Mesenteric fat pad (tissue), 1 donor: ENCODE measurements around the gene CALD1. TPM values are rescaled to one million over a fixed set of nuclear protein-coding genes. Genes with fewer than 3 reads are reported as not detected.

Experiments used
- DNase-seq: peaks from one replicate; pipeline ENCODE4 v3.0.0-alpha.2; 2020; ENCODE audit warnings: low spot score
- total RNA-seq: library from RNA; stranded (reverse); fragmentation: NEBNext Ultra II Directional; extraction: Animal tissue kit (Norgen Biotek cat#: 25700); gene quantifications from one replicate; pipeline ENCODE4 v1.2.1, GENCODE V29; 2021
- donor health status: DM: yes; HTN: yes; CAD: no.

The CALD1 gene
- total RNA-seq, 1 donor from 2014 or later: 227 TPM

- no peak for DNase-seq
Observed at GRCh38 chr7:134787720-134788119, 8.3 kb downstream of the CALD1 start.

DNA sequence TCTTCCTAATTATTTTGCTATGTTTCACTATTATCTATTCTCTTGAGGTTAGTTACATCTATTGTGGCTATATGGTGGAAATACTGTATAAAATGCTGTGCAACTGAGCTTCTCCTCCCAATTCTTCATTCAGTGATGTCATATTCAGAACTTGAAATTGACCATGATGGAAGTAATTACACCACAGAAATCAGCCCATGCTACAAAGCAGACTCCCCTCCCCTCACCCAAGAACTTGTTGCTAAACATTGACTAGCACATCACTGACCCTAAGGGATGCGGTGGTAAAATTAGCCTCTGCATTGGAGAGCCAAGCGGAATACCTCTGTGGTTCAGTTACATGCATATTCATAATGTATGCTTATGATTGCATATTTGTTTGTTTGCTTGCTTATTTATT, 8.8 kb downstream of the CALD1 start:
- no peak for DNase-seq

DNA sequence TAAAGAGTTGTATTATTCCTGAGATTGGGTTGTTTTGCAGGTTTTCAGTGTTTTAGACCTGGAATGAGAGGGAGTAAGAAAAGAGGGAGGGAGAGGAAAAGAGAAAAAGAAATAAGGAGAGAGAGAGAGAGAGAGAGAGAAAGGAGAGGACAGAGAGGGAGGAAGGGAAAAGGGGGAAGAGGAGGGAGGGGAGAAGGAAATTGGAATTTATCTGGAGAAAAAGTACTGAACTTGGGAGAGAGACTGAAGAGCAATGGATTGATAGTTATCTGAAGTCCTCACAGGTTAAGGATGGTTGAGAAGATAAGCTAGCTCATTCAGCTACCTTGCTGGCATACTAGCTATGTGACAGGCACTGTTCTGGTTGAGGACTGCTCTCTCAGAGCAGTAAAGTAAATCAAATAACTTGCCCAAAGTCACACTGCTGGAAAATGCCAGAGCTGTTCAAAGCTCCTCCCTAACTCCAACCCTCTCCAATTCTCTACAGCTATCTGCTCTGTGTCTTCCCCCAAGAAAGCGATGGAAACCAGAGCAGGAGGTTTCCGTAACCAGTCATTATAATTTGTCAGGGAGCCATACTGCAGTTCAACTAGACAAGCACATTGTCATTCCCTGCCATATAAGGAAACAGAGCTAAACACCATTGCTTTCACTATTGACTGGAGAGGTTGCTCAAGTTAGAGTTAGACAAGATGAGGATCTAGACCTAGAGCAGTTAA, 10.7 kb downstream of the CALD1 start:
- no peak for DNase-seq

GRCh38 chr7:134792968-134793367, 13.5 kb downstream of the CALD1 start:
- DNase-seq: no peak

GRCh38 chr7:134795231-134795630, 15.8 kb downstream of the CALD1 start:
- DNase-seq: no peak

- no peak for DNase-seq
Observed at GRCh38 chr7:134798155-134798554, 18.7 kb downstream of the CALD1 start.

DNA sequence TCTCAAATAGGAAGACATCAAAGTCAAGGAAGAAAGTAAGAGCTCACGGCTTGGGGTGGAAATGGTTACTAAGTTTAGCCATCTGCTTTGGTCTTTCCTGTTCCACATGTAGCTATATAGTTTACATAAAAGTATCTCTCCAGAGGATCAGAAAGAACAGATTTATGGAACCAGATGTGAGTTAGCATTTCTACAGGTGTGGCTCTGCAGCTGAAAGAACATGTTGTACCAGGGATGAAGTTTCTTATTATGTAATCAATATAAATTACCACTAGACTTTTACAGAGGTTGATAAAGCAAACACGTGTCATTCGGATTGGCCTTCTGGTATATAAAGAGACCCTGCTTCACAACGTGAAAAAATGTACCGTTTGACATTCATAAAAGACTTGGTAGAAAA, 19.9 kb downstream of the CALD1 start:
- DNase-seq: no peak

DNA sequence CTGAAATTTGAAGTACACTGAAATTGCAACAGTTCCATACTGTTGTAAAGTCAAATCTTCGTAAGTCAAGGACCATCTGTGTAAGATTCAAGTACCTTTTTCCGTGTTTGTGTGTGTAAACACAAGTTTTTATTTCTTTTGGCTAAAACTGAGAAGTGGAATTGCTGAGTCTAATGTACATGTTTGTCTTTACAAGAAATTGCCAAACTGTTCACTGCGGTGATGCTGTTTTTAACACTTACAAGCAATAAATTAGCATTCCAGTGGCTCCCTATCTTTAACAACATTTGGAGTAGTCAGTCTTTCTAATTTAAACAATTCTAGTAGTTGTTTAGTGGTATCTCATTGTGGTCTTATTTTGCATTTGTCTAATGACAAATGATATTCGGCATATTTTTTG, 23.3 kb downstream of the CALD1 start:
- DNase-seq: no peak

DNA sequence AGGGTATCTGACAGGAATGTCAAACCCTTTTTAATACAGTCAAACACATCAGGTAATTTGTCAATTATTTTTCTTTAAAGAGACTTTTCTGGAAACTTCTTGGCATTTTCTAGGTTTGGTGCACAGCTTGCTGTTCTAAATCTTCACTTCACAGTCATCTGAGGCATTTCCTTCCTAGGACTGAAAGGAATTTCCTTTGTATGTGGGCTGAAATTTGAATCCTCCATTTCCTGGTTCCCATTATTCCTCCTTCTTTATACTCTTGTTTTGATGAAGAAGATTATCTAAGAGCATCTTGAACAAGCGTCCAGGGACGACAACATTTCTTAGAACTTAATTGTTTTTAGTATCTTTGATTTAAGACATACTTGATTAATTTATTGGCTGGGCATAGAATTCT, 24.9 kb downstream of the CALD1 start:
- DNase-seq: no peak

GRCh38 chr7:134804854-134805253, 25.4 kb downstream of the CALD1 start:
- no peak for DNase-seq

- DNase-seq: no peak
Observed at GRCh38 chr7:134806197-134806596, 26.8 kb downstream of the CALD1 start.

DNA sequence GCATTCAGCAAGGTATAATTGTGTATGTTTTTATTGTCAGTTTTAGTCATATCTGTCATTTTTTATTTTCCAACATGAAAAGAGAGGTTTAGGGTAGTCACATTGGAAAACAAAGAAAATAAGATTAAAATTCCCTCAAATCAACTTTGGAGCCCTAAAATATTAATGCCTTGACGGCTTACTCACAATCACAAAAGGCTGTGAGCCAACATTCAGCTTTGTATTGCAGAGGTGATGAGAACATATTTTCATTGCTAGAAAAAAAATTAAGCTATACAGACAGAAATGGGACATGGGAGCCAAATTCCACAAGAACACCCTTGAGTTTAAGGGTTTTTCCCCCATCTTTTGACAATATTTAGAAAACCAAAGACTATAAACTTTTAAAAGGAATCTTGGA, 30.2 kb downstream of the CALD1 start:
- DNase-seq: no peak

DNA sequence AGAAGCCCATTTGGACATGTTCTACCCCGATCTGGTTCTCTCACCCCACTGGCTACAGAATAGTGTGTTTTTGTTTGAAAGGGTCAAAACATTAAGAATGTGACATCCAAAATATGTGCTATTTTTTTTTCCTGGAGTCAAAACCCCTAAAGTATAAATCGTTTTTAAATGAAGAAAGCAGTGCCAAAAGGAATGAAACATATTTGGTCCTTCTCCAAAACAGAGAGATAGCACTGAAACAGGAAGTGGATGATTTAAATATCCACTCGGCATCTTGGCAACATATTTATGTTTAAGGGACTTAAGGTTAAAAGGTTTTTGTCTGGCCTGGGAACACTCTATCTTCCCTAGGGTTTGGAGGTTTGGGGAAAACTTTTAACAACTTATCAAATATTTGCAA, 32.3 kb downstream of the CALD1 start:
- no peak for DNase-seq

DNA sequence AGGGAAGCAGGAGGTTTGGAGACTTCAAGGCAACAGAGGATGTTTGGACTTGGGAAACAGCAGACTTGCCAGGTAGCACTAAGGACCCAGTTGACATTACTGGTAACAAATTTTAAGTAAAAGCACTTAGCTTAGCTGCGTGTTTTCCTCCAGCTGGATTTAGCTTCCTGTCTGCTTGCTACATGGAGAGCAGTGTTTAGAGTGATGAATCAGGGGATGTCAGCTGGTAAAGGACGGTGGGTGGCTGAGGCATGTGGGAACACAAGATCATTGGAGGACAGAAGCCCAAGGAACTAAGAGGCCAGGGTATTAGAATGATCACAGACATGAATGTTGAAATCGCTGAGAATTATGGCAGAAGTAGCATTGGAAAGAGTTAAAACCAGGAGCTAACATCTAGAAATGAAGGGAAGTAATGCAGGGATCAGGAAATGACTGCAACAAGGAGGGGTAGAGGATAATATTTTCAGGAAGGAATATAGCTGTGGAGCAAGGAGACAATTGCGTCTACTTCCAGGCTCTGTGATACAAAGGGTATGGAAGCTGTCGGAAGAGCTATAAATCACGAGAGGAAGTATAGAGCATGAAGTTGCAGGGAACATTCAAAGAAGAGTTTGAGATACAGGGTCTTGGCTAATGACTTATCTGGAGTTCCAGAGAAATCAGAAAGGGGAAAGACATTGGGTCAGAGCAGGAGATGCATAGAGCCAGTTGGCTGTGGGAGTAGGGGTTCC, 34.4 kb downstream of the CALD1 start:
- no peak for DNase-seq

DNA sequence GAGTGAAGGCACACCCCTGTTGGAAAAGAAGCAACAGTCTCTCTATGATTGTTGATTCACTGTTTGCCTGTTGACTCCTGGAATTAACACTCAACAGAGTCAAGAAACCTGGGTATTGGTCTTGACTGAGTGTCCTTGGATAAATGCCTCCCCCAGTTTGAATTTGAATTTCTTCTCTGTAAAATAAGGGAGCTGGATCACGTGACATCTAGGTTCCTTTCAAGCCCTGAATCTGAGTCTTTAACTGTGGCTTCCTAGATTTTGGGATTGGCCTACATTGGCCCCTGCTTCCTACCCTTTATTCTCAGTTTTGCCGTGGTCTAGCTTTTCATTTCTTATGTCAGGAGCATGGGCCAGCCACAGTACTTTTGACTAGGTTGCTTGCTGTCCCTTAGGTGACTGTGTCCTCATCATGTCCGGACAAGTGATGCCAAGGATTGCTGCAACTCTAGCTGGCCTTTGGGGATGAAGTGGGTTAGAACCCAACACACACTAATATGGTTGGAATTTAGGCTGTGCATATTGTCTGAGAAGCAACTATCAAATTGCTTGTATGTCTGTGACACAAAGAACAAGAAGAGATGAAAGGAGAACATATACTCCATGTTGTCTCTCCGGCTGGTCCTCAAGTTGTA, 35.4 kb downstream of the CALD1 start:
- no peak for DNase-seq

DNA sequence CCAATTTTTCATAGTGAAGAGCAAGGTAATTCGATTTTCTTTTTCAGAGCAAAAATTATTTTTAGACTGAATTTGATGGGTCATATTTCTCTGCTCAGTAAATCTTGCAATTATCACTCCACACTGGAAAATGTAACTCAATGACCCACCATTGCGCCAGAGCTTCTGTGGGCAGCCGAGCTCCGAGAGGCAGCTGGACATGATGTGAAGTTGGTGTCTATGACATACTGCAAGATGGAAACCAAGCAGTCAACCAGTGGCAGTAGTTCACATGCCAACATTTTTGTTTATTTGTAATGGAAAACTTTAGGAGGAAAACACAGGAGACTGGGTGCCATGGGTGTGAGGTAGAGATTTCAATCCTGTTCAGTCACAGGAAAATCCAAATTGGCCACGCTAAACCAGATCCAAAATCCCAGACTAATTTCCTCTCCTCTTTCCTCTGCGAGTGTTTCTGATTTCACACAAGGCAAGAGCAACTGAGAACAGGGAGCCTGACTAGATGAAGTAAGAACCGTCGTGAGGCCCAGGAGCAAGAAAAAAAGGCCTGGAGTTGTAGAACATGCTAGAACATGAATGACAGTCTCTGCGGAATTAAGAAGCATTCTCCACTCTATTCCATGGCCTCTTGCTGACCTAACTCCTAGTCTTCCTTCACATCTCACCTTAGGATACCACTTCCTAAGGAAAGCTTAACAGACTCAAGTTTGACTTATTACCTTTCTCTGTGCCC, 39.3 kb downstream of the CALD1 start:
- no peak for DNase-seq

DNA sequence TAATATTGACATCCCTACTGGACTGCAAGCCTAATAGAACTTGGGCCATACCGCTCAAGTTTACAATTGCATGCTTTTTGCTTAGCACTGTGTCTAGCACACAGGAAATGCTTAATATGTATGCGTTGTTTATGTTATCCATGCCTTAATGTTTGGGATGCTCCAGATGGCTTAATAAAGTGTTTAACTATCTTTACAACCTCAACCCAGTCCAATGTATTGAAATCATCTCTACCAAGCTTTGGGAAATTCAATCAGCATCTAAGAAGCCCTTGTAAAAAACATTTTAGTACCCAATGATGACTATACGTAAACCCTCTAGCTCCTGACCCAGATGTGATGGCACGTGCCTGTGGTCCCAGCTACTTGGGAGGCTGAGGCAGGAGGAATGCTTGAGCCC, 40.0 kb downstream of the CALD1 start:
- DNase-seq: no peak

GRCh38 chr7:134820295-134820694, 40.9 kb downstream of the CALD1 start:
- DNase-seq: no peak

- DNase-seq: no peak
Observed at GRCh38 chr7:134820778-134821177, 41.3 kb downstream of the CALD1 start.

GRCh38 chr7:134823400-134823799, 44.0 kb downstream of the CALD1 start:
- no peak for DNase-seq

DNA sequence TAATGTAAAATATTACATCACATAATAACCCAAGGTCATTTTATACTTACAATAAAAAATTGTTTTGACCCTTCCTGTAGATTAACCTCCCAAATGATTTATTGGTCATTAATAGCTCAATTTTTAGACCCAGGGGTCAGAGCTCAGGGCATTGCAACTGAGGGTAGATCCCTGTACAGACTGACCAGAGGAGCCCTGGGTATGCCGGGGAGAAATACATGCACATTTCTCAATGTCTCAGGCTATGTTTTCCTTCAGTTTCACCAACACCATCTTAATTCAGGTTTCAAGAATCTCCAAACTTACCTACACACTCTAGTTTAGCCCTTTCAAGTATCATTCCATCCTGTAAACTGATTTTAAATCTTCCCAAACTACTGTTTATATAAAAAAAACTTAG, 46.2 kb downstream of the CALD1 start:
- no peak for DNase-seq

DNA sequence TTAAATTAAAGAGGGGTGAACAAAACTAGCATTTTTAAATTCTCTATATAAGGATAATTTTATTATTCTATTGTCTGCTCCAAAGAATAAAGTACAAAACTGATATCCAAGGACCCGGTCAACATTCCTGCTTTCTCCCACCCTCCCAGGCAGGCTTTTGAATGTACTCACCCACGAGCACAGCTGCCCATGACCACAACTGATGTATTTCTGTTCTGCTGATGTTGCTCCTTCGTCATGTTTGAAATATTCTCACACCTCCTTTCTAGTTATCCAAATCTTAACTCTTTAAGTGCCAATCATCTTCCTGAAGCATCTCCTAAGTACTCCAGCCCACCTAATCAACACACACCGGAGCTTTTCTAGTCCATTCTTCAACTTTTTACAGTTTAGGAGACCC, 46.7 kb downstream of the CALD1 start:
- no peak for DNase-seq
